HG03196 (cell line): ENCODE data around the gene ATP6V0C.
A peak's percentile ranks its signal among the peaks of the same experiment; 100 is the strongest.

Source experiments
- ATAC-seq: cut with Tn5 transposase; IDR thresholded peaks from one replicate; pipeline ENCODE4 v1.9.1; 2021; ENCODE audit not compliant: unreplicated experiment

Gene ATP6V0C

DNA sequence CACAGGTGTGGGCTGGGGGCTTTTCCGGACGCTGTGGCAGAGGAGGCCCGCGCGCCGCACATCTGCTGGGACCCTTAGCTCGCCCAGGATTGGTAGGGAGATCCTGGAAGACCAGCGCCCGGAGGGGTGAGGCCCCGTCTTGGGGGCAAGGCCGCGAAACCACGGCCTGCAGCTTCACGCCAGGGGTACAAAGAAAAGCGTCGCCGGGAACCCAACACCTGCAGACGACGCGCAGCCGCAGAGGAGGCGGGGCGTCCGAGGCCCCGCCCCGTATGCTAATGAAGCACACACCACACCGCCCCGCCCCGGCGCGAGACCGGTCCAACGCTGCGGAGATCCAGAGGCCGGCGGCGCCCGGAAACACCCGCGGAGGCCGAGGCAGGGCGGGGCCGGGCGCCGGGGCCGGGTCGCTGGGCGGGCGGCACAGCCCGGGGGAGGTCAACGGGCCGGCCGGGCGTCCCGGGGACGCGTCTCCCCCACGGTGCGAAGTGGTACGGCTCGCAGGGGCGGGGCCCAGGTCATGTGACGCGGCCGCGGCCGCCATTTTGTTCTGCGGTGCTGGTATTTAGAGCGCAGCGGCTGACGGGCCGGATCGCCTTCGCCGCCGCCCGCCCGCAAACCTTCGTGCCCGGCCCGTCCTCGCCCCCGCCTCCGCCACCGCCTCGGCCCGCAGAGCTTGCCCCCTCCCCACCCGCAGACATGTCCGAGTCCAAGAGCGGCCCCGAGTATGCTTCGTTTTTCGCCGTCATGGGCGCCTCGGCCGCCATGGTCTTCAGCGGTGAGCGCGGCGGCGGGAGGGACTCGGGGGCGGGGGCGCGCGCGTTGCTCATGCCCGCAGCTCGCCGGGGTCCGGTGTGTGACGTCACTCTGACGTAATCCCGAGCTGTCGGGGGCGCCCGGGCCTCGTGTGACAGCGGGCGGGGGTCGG lies at the start of gene ATP6V0C:
Gene ATP6V0C, plus strand, starts transcription at position 548 of the 928 bp plus-strand sequence. Its CDS starts 152 bp downstream, at position 700.
- peak; percentile 59 for ATAC-seq

DNA sequence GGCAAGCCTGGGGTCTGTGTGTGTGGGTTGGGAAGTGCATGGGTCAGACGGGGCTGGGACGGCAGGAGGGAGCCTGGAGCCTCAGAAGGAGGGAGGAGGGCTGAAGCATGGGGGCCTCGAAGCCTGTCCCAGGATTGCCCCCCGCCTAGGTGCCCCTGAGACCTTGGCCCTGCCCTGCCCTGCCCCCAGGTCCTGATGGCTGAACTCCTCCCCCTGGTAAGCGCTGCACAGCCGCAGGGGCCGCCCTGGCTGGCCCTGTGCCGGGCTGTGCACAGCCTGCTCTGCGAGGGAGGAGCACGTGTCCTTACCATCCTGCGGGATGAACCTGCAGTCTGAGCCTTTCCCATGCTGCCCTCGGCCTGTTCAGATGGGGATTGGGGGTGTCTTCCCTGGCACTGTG lies 49.4 kb upstream of the ATP6V0C start:
- ATAC-seq: no peak

DNA sequence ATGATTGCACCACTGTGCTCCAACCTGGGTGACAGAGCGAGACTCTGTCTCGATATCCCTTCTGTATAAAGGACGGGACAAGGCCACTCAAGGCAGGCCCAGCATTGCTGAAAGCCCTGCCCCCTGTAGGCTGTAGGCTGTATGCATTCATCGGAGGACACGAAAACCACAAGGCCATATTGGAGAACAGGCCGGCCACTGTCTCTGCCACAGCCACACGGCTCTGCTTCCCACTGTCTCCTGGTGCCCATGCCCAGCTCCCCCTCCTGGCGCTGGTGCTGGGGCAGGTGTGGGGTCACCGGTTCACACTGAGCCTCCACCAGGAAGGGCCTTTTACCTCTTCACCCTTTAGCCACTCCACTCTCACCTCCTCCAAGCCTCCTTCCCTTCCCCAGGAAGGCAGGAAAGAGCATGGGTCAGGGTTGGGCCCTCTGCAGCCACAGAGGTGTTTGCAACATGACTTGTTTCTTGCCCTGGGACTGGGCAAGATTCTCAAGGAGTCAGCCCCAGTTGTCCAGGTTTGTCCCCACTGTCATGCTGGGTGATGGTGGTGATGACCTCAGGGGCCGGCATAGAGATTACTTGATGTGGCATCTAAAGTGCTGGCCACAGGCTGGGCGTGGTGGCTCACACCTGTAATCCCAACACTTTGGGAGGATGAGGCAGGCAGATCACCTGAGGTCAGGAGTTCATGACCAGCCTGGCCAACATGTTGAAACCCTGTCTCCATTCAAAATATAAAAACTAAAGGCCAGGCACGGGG lies 47.9 kb upstream of the ATP6V0C start:
- ATAC-seq: no peak

DNA sequence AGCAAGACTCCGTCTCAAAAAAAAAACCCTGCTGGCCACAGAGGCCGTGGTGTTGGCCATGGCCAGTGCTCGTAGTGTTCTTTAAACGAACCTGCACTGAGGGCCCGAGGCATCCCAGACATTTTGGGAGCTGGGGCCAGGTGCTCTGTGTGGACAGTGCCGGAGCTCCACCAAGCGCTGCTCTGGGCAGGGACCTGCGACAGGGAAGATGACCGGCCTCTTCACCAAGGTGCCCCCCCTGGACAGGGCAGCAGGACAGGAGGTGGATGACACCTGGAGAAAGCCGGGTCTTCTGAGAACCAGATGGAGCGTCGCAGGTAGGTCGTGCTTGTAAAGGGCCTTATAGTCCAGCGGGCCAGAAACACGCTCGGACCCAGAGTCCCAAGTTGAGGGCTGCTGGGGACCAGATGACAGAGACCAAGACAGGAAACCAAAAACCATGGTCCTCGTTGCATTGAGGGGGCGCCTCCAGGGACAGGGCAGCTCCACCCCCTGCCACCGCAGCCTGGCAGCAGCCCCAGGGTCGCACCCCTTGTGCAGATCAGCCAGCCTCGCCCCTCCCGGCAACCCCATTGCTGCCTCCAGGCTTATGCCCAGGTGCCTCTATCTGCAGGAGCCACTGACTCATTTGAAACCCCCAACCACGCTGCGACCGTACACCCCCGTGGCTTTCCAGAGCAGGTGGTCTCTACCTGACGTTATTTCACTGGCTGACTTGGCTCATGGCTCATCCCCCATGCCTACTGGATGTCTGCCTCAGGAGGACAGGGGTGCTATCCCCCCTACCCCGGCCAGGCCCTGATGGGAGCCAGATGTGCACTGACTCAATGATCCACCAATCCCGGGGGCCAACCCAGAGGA lies 46.9 kb upstream of the ATP6V0C start:
- ATAC-seq: no peak

DNA sequence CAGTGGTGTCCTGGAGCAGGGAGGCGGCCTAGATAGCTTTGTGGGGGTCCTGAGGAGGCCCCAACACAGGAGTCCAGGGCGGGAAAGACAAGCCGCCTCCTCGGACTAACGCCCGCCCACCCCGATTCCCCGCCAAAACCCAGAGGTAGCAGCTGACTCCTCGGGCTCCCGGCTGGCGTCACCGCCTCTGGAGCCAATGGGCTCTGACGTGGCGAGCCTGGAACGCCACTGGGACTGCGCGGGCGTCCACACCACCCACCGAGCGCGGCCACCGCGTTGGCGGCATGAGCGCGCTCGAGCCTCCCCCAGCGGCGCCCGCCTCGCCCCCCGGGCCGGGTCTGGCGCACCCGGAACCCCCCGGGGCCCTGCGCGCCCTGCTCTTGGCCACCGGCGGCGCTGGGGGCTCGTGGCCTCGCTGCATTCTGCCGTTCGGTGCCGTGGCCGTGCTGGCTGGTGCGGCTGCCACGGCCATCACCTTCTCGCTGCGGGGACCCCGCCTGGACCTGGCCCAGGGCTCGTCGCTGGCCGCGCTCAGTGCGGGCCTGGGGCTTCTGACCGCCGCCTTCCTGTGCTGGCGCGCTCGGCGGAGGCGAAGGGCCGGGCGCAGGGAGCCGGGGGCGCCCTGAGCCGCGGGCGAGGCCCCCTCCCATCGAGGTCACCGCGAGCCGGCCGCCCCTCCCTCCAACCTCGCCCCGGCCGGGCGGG lies 46.1 kb upstream of the ATP6V0C start:
- ATAC-seq: no peak

DNA sequence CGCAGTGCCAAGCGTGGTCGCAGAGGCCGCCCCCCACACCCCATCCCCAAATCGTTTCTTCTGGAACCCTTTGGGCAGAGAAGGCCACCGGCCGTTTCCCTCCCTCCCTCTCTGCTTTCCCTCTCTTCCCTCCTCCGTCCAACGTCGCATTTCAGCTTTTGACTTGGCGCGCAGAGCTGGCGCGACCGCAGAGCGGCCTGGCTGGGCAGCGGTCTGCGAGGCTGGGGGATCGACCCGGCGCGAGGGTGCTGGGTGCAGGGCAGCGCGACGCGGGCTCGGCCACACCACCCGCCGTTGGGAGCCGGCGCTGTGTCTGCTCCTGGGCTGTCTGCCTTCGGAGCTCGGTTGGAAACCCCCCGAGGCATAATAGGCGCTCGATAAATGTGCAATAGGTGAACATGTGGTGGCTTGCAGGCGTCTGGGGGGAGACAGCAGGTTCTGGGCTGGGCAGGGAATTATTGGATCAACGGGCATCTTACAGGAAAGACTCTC lies 45.5 kb upstream of the ATP6V0C start:
- ATAC-seq: no peak

DNA sequence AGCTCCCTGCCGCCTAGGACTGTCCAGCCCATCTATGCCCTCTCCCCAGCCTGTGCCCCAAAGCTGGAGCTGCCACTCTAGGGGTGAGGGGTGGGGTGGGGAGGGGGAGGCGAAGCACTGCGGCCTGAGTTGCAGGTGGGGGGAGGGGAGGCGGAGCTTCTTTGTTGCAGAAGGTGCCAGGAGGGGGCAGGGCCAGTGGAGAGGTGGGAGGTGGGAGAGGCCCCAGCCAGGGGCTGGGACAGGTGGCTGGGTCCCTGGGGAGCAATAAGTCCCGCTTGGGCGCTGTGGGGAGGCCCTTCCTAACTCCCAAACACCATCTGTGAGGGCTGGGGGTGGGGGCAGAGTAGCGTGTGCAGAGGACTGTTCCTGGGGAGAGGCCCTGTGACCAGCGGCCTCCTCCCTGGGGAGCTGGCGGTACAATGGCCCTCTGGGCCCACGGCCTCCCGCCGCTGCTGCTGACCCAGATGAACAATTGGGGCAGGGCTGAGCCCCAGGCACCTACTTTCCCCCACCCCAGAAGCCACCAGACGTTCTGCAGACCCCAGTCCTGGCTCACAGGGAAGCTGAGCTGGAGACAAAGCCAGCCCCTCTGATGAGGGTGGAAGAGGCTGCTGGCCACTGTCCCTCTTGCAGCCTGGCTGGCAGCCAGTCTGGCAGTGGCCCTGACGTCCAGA lies 44.9 kb upstream of the ATP6V0C start:
- peak; percentile 35 for ATAC-seq

DNA sequence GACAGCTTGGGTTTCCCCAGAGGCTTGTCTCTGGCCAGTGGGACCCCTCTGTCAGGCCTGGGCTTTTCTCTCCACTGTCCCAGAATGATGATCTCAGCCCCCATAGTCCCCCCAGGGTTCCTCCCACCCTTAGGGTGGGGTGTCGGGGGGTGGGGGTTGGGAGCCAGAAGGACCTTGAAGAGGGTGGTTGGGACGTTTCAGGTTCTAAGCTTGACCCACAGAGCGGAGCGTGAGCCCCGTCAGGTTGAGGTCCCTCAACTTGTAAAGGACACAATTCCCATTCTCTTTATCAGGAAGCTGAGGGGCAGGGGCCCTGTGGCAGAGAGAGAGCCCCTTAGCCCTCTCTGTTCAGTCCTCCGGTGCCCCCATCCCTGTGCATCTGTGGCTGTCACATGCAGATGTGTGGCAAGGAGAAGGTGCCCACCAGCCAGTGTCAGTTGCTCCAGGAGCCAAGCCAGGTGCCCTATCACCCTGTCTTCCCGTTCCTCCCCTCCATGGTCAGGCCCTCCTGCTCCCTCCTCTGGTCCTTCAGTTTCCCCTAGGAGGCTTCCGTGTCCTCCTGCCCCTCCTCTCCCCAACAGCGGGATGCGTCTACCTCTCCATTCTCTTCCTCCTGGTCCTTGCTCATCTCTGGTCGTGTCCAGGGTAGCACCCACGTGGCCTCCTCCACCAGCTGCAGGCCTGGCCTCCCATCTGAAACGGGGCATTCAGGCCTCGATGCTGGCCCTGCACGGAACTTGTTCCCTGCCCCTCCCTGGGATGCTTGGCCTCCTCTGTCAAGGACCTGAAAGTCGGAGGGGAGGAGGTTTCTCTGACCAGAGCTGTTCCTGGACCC lies 44.1 kb upstream of the ATP6V0C start:
- no peak for ATAC-seq

DNA sequence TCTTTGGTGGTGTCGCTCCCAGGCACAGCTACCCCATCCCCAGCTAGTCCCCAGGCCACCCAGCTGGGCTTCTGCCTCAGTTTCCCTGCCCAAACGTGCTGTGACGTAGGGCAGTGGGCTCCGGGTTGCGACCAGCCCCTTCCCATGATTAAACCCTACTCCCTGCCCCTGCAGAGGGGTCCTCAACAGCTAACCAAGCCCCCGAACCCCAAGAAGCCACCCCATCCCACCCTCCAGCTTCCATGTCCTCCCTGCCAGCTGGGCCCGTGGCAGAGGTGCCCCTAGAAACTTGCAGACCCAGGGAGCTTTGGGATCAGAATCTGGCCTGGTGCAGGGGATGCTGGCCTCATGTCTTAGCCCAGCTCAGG lies 43.5 kb upstream of the ATP6V0C start:
- ATAC-seq: no peak

DNA sequence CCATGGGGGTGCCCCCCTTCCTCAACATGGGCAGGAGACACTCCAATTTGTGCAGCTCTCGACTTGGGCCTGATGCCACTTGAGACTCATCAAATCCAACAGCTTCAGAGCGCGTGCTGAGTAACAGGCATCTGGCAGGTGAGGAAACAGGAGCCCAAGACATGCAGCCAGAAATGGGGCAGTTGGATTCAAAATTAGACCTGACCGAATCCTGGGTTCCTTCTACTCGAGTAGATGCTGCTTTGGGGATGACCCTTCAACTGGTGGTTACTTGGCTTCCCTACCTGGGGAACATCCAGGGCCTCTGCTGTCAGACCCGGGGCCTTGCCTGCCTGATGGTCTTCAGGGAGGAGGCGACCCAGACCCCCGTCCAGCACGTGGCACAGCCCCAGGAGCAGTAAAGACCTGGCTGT lies 43.1 kb upstream of the ATP6V0C start:
- no peak for ATAC-seq

DNA sequence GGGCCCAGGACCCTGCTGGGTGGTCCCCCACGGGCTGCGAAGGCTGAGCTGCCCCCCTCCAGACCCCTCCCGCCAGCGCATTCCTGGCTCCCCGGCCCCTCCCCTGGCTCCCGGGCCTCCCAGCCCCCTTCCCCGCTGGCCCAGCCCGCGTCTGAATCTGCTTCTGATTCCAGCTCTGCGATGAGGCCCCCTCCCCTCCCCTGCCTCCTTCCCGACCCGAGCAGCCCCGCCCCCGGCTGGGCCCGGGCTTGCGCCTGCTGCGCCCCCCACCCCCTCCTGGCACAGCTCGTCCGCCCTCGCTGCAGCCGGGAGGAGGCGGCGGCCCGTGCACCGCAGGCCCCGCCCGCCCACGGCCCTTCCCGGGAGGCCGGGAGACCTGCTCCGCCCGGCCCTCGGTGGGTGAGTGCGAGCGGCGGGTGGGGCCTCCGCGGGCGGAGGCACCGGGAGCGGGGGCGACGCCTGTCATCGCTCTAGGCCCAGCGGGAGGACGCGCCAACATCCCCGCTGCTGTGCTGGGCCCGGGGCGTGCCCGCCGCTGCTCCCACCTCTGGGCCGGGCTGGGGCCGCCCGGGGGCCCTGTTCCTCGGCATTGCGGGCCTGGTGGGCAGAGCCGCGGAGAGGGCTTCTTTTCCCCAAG lies 42.6 kb upstream of the ATP6V0C start, which contains the start of gene NTN3:
Gene NTN3, plus strand, starts transcription at position 282 of the 637 bp plus-strand sequence. CDS start 405 bp downstream, outside the sequence.
- no peak for ATAC-seq

DNA sequence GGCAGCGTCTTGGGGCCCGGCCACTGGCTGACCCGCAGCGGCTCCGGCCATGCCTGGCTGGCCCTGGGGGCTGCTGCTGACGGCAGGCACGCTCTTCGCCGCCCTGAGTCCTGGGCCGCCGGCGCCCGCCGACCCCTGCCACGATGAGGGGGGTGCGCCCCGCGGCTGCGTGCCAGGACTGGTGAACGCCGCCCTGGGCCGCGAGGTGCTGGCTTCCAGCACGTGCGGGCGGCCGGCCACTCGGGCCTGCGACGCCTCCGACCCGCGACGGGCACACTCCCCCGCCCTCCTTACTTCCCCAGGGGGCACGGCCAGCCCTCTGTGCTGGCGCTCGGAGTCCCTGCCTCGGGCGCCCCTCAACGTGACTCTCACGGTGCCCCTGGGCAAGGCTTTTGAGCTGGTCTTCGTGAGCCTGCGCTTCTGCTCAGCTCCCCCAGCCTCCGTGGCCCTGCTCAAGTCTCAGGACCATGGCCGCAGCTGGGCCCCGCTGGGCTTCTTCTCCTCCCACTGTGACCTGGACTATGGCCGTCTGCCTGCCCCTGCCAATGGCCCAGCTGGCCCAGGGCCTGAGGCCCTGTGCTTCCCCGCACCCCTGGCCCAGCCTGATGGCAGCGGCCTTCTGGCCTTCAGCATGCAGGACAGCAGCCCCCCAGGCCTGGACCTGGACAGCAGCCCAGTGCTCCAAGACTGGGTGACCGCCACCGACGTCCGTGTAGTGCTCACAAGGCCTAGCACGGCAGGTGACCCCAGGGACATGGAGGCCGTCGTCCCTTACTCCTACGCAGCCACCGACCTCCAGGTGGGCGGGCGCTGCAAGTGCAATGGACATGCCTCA lies 41.9 kb upstream of the ATP6V0C start:
- no peak for ATAC-seq

DNA sequence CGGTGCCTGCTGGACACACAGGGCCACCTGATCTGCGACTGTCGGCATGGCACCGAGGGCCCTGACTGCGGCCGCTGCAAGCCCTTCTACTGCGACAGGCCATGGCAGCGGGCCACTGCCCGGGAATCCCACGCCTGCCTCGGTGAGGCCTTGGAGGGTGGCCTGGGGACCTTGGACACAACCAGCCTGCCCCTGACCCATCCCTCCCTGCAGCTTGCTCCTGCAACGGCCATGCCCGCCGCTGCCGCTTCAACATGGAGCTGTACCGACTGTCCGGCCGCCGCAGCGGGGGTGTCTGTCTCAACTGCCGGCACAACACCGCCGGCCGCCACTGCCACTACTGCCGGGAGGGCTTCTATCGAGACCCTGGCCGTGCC lies 41.3 kb upstream of the ATP6V0C start:
- no peak for ATAC-seq

DNA sequence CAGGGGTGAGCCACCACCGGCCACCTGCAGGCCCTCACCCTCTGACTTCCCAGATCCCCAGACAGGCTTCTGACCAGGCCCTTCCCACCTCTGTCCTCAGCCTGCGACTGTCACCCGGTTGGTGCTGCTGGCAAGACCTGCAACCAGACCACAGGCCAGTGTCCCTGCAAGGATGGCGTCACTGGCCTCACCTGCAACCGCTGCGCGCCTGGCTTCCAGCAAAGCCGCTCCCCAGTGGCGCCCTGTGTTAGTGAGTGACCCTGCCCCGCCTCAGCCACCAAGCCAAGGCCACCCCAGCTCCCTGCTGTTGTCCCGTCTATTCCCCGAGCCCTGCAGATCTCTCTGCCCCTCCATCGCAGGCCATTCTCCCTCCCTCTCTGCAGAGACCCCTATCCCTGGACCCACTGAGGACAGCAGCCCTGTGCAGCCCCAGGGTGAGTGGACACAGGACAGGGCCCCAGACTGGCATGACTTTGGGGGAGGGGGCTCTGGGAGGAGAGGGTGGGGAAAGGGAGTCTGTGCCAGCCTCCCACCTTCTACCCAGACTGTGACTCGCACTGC lies 40.8 kb upstream of the ATP6V0C start:
- ATAC-seq: no peak

DNA sequence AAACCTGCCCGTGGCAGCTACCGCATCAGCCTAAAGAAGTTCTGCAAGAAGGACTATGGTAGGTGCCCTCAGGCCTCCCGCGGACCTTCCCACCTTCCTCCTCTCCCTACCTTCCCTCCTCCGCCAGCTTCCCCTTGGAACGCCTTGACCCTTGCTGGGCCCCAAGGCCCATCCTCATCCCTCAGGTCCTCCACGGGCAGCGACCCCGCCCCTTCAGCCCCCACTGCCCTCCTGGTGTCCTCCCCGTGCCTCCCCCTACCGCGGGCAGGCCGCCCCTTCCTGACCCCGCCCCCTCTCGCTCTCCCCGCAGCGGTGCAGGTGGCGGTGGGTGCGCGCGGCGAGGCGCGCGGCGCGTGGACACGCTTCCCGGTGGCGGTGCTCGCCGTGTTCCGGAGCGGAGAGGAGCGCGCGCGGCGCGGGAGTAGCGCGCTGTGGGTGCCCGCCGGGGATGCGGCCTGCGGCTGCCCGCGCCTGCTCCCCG lies 40.3 kb upstream of the ATP6V0C start:
- ATAC-seq: no peak

DNA sequence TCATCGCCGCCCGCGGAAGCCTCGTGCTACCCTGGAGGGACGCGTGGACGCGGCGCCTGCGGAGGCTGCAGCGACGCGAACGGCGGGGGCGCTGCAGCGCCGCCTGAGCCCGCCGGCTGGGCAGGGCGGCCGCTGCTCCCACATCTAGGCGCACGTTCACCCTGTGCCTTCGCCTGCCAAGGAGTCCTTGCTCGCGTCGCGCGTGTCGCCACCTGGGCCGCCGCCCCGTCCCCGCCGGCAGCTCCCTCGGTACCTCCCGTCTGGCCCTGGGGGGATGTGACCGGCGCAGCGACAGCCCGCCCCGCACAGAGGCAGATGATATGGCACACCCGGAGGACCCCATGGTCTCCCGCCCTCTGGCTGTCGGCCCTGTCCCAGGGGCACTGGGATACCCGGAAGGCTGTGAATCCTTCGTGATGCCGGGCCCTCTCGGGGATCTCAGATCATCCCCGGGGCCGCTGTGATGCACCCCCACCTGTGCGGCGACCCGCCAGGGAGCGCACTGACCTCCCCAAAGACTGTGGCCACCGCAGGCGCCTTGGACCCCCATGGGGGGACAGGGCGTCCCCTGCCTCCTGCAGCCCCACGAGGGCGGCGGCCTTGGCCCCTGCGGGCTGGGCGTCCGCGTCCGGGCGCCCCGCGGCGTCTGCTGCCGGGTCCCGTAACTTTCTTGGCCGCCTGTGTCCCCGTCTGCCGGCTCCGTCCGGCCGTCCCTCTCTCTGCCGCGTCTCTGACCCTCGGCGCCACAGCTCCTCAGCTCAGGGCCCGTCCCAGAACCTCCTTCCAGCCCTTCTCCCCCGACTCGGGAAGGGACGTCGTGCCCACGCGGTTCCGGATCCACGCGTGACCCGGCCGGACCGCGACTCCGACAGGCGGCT lies 39.5 kb upstream of the ATP6V0C start:
- no peak for ATAC-seq
